Osteocyte (in vitro differentiated cells): ENCODE results near the gene C1QTNF3. TPM values are rescaled to one million over a fixed set of nuclear protein-coding genes. Genes with fewer than 3 reads are reported as not detected.

ENCODE experiments used
- DNase-seq: peaks from one replicate; pipeline ENCODE4 v3.0.0; 2021; ENCODE audit warnings: mixed read lengths; ENCODE audit not compliant: unreplicated experiment; ENCODE audit errors: extremely low spot score
- H3K27ac Mint-ChIP-seq: one replicate; pipeline ENCODE4 v1.8.0; 2021; ENCODE audit warnings: mild to moderate bottlenecking, mixed read lengths; ENCODE audit not compliant: unreplicated experiment
- H3K27me3 Mint-ChIP-seq: one replicate; pipeline ENCODE4 v1.8.0; 2021; ENCODE audit warnings: mixed read lengths; ENCODE audit not compliant: unreplicated experiment
- H3K36me3 Mint-ChIP-seq: one replicate; pipeline ENCODE4 v1.8.0; 2021; ENCODE audit warnings: mixed read lengths; ENCODE audit not compliant: unreplicated experiment
- H3K4me1 Mint-ChIP-seq: one replicate; pipeline ENCODE4 v1.8.0; 2021; ENCODE audit warnings: mixed read lengths; ENCODE audit not compliant: unreplicated experiment
- H3K4me3 Mint-ChIP-seq: one replicate; pipeline ENCODE4 v1.8.0; 2021; ENCODE audit warnings: mild to moderate bottlenecking, moderate library complexity, mixed read lengths; ENCODE audit not compliant: unreplicated experiment
- H3K9me3 Mint-ChIP-seq: one replicate; pipeline ENCODE4 v1.8.0; 2021; ENCODE audit warnings: mixed read lengths; ENCODE audit not compliant: unreplicated experiment
- total RNA-seq: library from RNA; stranded (reverse); gene quantifications from 2 replicates; pipeline ENCODE4 v1.2.1, GENCODE V29; 2021
- TF ChIP-seq, protein P1 (sequence below): fragments of 200-600 bp; sonication (generic); IDR thresholded peaks from 2 replicates; pipeline ENCODE4 v1.5.0; 2021; ENCODE audit warnings: antibody characterized with exemption, mild to moderate bottlenecking, moderate library complexity

The C1QTNF3 gene
- total RNA-seq, 1 donor from 2014 or later = 4.8 TPM

DNA sequence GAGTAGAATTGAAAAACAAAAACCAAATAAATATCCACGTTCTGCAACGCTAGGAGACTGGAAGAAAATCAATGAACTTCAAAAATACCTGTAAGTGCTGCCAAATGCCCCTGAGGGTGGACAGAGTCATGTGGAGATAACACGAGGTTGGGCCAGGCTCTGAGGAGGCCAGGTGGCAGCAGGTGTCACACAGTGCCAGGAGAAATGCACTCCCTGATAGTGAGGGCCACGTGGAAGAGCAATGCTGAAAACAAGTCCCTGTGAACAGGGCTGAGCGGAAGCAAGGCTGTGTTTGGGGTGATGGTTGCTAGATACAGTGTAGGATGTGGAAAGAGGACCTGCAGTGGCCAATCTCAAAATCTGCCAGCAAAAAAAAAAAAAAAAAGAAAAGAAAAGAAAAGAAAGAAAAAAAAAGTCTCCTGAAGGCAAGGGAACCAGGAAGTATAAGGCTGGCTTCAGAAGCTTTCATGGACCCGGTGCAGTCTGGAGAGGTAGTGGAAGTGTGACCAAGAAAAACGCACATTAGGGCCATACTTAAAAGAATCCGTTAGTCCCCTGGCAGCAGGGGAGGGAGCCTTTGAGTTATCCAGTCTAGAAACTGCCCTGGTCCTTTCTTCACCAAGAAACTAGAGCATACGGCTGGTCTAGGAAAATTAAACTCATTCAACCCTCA, 16.8 kb downstream of the C1QTNF3 start:
- no peaks in the 10 kb centered on the region for H3K9me3 Mint-ChIP-seq
- TF ChIP-seq, protein P1, sequence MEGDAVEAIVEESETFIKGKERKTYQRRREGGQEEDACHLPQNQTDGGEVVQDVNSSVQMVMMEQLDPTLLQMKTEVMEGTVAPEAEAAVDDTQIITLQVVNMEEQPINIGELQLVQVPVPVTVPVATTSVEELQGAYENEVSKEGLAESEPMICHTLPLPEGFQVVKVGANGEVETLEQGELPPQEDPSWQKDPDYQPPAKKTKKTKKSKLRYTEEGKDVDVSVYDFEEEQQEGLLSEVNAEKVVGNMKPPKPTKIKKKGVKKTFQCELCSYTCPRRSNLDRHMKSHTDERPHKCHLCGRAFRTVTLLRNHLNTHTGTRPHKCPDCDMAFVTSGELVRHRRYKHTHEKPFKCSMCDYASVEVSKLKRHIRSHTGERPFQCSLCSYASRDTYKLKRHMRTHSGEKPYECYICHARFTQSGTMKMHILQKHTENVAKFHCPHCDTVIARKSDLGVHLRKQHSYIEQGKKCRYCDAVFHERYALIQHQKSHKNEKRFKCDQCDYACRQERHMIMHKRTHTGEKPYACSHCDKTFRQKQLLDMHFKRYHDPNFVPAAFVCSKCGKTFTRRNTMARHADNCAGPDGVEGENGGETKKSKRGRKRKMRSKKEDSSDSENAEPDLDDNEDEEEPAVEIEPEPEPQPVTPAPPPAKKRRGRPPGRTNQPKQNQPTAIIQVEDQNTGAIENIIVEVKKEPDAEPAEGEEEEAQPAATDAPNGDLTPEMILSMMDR = no peak
- H3K27ac Mint-ChIP-seq = no peak overlapping the region
- no peaks in the 10 kb centered on the region for H3K4me1 Mint-ChIP-seq
- H3K36me3 Mint-ChIP-seq = peaks cover 18% of the 10 kb centered on the region
- no peak overlapping the region for H3K4me3 Mint-ChIP-seq
- H3K27me3 Mint-ChIP-seq = no peaks in the 10 kb centered on the region
- DNase-seq = no peak

DNA sequence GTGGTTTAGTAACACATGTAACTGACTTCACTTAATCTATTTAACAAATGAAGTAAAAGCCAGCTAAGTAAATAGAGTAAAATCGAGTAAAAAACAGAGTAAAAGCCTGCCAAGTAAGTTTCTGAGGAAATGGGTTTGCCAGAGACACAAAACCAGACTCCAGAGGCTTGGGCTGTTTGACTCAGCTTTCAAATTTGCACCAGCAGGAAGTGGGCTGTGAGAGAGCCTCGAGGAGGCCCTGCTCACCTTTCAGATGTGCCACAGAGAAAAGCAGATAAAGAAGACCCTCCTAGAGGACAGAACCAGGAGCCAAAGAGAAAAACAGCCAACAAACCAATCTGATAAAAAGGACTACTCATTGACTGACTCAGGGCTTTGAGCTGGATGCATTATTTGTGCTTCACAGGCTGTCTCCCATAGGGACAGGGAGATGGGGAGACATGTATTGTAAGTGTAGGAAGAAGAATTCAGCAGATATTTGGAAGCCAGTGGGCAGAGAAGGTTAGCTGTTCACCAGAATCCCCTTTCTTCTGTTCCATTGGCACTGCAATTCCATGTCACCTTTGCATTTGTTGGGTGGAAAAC, 20.8 kb downstream of the C1QTNF3 start:
- no peak for DNase-seq

DNA sequence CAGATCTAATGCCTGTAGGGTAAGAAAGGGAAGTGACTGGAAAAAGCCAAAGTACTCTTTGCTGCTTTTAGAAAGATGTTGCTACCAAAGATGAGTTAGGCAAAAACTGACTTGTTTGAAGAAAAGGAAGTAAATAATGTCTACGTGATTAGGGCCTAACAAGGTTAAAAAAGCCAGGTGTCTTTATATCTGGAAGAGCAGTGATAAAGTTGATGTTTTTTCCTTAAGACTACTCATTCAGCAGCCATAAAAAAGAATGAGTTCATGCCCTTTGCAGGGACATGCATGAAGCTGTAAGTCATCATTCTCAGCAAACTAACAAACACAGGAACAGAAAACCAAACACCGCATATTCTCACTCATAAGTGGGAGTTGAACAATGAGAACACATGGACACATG, 21.7 kb downstream of the C1QTNF3 start:
- no peak overlapping the region for H3K4me3 Mint-ChIP-seq
- H3K27me3 Mint-ChIP-seq = no peaks in the 10 kb centered on the region
- TF ChIP-seq, protein P1 = no peak
- no peak overlapping the region for H3K27ac Mint-ChIP-seq
- no peak for DNase-seq
- H3K36me3 Mint-ChIP-seq = peaks cover 26% of the 10 kb centered on the region
- no peaks in the 10 kb centered on the region for H3K4me1 Mint-ChIP-seq
- H3K9me3 Mint-ChIP-seq = no peaks in the 10 kb centered on the region

More for the DNA sequence above, 20.8 kb downstream of the C1QTNF3 start:
- no peaks in the 10 kb centered on the region for H3K27me3 Mint-ChIP-seq
- no peaks in the 10 kb centered on the region for H3K9me3 Mint-ChIP-seq
- no peak overlapping the region for H3K27ac Mint-ChIP-seq
- TF ChIP-seq, protein P1 = no peak
- no peaks in the 10 kb centered on the region for H3K4me1 Mint-ChIP-seq
- H3K36me3 Mint-ChIP-seq = peaks cover 22% of the 10 kb centered on the region
- no peak overlapping the region for H3K4me3 Mint-ChIP-seq

DNA sequence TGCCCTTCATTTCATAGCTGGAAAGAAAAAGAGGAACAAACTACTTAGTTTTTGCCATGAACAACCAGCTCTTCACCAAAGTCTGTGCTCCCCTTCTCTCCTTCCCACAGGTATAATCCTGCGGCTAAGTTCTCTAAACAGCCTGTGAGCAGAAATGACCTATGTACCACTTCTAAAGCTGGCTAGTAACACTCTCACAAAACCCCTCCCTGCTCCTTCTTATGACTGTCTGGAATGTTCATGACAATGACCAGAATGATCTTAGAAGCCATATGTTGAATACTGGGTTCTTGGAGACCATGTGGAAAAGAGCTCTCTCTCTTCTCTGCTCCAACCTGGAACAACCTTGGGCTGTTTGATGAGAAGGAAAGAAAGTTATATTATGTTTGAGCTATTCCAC, 22.3 kb downstream of the C1QTNF3 start:
- Mint-ChIP-seq H3K4me1 (no peaks in the 10 kb centered on the region), H3K9me3 (no peaks in the 10 kb centered on the region), H3K27ac (no peak overlapping the region), H3K36me3 (peaks cover 22% of the 10 kb centered on the region), H3K4me3 (no peak overlapping the region), H3K27me3 (no peaks in the 10 kb centered on the region)
- DNase-seq = no peak
- TF ChIP-seq, protein P1 = no peak

DNA sequence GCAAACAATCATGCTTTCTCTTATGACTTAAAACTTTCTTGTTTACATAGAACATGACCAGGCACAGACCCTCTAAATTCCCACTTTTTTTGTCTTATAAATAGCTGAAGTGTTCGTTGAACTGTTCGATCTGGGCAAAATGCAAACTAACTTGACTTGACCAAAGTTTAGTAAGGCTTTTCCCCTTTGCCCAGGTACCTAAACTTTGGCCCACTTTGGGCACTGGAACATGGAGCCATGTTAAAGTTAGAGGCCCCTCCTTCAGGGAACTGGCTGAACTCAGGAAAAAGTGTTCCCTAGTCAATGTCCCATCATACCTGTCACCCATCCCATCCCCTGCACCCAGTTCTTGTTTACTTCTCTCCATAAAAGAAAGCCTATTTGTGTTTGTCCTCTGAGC, 25.8 kb downstream of the C1QTNF3 start:
- Mint-ChIP-seq H3K9me3 (no peaks in the 10 kb centered on the region), H3K4me1 (peaks cover 3% of the 10 kb centered on the region), H3K27ac (no peak overlapping the region), H3K27me3 (no peaks in the 10 kb centered on the region), H3K36me3 (peaks cover 17% of the 10 kb centered on the region), H3K4me3 (no peak overlapping the region)
- DNase-seq = no peak
- TF ChIP-seq, protein P1 = no peak
